HCT116 (cell line): ENCODE measurements around the gene ZNF839.

Experiments
- TF ChIP-seq, protein P1 (sequence below), 3 experiments: fragments of 200-600 bp in 1 of 3; sonication (generic) in 1 of 3; IDR thresholded peaks in 2 of 3; conservative IDR thresholded peaks in 1 of 3; 2 replicates each; pipeline ENCODE4 v1.5.1; 2012 to 2017; ENCODE audit warnings: low read depth in 2 of 3, low read length in 2 of 3, antibody characterized with exemption in 1 of 3, borderline replicate concordance in 1 of 3, control low read depth in 1 of 3, mild to moderate bottlenecking in 1 of 3, mixed read lengths in 1 of 3, mixed run types in 1 of 3, moderate library complexity in 1 of 3; ENCODE audit not compliant: insufficient read depth in 1 of 3
- TF ChIP-seq, protein P2 (sequence below): IDR thresholded peaks from 2 replicates; pipeline ENCODE4 v1.6.1; 2012; ENCODE audit warnings: low read depth

DNA sequence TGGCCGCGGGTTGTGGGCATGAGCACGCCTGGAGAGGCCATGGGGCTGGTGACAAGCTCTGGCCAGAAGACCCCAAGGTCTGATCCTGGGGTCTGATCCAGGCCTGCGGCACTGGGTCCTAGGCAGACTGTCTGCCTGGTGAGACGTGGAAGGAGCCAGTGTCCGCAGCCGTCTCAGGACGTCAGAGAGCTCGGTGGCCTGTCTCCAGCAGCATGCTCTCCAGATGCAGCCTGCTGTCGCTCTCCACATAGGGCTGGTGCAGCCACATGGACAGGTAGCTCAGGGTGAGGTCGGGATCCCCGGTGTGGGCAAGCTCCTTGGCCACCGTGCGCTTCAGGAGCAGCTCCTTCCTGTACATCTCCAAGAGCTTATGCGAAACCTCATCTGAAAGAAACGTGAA is 28.8 kb downstream of the ZNF839 start:
- TF ChIP-seq, protein P1, sequence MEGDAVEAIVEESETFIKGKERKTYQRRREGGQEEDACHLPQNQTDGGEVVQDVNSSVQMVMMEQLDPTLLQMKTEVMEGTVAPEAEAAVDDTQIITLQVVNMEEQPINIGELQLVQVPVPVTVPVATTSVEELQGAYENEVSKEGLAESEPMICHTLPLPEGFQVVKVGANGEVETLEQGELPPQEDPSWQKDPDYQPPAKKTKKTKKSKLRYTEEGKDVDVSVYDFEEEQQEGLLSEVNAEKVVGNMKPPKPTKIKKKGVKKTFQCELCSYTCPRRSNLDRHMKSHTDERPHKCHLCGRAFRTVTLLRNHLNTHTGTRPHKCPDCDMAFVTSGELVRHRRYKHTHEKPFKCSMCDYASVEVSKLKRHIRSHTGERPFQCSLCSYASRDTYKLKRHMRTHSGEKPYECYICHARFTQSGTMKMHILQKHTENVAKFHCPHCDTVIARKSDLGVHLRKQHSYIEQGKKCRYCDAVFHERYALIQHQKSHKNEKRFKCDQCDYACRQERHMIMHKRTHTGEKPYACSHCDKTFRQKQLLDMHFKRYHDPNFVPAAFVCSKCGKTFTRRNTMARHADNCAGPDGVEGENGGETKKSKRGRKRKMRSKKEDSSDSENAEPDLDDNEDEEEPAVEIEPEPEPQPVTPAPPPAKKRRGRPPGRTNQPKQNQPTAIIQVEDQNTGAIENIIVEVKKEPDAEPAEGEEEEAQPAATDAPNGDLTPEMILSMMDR (IDR thresholded peaks at IDR 0.05 in 2 of 3, conservative IDR thresholded peaks at IDR 0.05 in 1 of 3; ENCODE audit: borderline replicate concordance in 1 of 3, insufficient read depth in 1 of 3, low read depth in 2 of 3, low read length in 2 of 3), result no peak
- TF ChIP-seq, protein P2, sequence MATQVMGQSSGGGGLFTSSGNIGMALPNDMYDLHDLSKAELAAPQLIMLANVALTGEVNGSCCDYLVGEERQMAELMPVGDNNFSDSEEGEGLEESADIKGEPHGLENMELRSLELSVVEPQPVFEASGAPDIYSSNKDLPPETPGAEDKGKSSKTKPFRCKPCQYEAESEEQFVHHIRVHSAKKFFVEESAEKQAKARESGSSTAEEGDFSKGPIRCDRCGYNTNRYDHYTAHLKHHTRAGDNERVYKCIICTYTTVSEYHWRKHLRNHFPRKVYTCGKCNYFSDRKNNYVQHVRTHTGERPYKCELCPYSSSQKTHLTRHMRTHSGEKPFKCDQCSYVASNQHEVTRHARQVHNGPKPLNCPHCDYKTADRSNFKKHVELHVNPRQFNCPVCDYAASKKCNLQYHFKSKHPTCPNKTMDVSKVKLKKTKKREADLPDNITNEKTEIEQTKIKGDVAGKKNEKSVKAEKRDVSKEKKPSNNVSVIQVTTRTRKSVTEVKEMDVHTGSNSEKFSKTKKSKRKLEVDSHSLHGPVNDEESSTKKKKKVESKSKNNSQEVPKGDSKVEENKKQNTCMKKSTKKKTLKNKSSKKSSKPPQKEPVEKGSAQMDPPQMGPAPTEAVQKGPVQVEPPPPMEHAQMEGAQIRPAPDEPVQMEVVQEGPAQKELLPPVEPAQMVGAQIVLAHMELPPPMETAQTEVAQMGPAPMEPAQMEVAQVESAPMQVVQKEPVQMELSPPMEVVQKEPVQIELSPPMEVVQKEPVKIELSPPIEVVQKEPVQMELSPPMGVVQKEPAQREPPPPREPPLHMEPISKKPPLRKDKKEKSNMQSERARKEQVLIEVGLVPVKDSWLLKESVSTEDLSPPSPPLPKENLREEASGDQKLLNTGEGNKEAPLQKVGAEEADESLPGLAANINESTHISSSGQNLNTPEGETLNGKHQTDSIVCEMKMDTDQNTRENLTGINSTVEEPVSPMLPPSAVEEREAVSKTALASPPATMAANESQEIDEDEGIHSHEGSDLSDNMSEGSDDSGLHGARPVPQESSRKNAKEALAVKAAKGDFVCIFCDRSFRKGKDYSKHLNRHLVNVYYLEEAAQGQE, result no peak
